OCI-LY1 (cell line): Measurements from ENCODE around the gene ADCY2.

Experiments used
- EZH2 ChIP-seq: fragments of 200-600 bp; sonication (generic), shearing (Covaris generic); IDR thresholded peaks from 2 replicates; pipeline ENCODE4 v1.8.0; 2017; ENCODE audit warnings: borderline replicate concordance, mixed run types, mild to moderate bottlenecking, antibody characterized with exemption, low read length, moderate library complexity, mixed read lengths
- TF ChIP-seq, protein P1 (sequence below): fragments of 200-600 bp; sonication (generic), shearing (Covaris generic); IDR thresholded peaks from 2 replicates; pipeline ENCODE4 v1.5.1; 2017; ENCODE audit warnings: mild to moderate bottlenecking, antibody characterized with exemption, low read length, moderate library complexity, mixed read lengths

DNA sequence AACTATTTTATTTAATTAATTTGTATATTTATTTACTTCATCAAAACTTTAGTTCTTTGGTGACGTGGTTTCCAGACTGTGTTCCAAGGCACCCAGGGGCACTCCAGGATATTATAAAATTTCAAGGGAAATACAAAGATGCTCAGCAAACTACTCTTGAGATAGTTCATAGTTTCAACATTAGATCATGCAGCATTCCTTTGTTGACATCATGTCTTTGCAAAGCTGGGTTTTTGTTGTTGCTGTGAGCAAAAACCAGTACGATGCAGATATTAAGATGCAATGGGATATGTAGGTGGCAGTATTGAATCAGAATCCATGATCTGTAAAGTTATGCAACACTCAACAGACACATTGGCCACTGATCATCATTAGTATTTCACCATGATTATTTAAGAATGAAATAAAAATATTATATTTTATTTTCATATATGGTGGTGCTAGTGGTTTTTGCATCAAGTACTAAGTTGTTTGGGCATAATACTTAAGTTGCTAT is 219.7 kb downstream of the ADCY2 start:
- TF ChIP-seq, protein P1, sequence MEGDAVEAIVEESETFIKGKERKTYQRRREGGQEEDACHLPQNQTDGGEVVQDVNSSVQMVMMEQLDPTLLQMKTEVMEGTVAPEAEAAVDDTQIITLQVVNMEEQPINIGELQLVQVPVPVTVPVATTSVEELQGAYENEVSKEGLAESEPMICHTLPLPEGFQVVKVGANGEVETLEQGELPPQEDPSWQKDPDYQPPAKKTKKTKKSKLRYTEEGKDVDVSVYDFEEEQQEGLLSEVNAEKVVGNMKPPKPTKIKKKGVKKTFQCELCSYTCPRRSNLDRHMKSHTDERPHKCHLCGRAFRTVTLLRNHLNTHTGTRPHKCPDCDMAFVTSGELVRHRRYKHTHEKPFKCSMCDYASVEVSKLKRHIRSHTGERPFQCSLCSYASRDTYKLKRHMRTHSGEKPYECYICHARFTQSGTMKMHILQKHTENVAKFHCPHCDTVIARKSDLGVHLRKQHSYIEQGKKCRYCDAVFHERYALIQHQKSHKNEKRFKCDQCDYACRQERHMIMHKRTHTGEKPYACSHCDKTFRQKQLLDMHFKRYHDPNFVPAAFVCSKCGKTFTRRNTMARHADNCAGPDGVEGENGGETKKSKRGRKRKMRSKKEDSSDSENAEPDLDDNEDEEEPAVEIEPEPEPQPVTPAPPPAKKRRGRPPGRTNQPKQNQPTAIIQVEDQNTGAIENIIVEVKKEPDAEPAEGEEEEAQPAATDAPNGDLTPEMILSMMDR, result no peak
- no peak for TF ChIP-seq EZH2
